OCI-LY1 (cell line): ENCODE data around the gene GIMD1.
"Not testable (repeated sequence)": the region's sequence is repeated elsewhere in the genome, so short reads cannot be mapped to it uniquely, and the experiment has no call there.

Experiments used
- H2AFZ ChIP-seq: fragments of 200-600 bp; sonication (generic), shearing (Covaris generic); 2 replicates; pipeline ENCODE4 v1.6.0; 2014; ENCODE audit warnings: antibody characterized with exemption, mild to moderate bottlenecking, low read length
- H3F3A ChIP-seq: fragments of 200-600 bp; sonication (generic), shearing (Covaris generic); 2 replicates; pipeline ENCODE4 v1.6.0; 2014; ENCODE audit warnings: mild to moderate bottlenecking, antibody characterized with exemption, low read length, moderate library complexity; ENCODE audit not compliant: insufficient read depth
- H3K27ac ChIP-seq: fragments of 200-600 bp; sonication (generic); 2 replicates; pipeline ENCODE4 v1.5.1; 2014; ENCODE audit warnings: low read length, mixed run types, mild to moderate bottlenecking, low read depth; ENCODE audit not compliant: poor library complexity, severe bottlenecking
- H3K27me3 ChIP-seq: fragments of 200-600 bp; sonication (generic); 2 replicates; pipeline ENCODE4 v1.6.0; 2014; ENCODE audit warnings: antibody characterized with exemption, mild to moderate bottlenecking, low read length, moderate library complexity; ENCODE audit not compliant: insufficient read depth
- H3K36me3 ChIP-seq: fragments of 200-600 bp; sonication (generic); 2 replicates; pipeline ENCODE4 v1.6.1; 2014; ENCODE audit warnings: mild to moderate bottlenecking, antibody characterized with exemption, low read length, moderate library complexity, mixed read lengths; ENCODE audit not compliant: insufficient read depth
- H3K4me1 ChIP-seq: fragments of 200-600 bp; sonication (generic); 2 replicates; pipeline ENCODE4 v1.5.1; 2014; ENCODE audit warnings: mild to moderate bottlenecking, low read length, moderate library complexity; ENCODE audit not compliant: insufficient read depth, severe bottlenecking
- H3K4me2 ChIP-seq: fragments of 200-600 bp; sonication (generic), shearing (Covaris generic); 2 replicates; pipeline ENCODE4 v1.6.1; 2014; ENCODE audit warnings: low read length
- H3K4me3 ChIP-seq: fragments of 200-600 bp; sonication (generic); 2 replicates; pipeline ENCODE4 v1.5.1; 2014; ENCODE audit warnings: low read length, low read depth, mild to moderate bottlenecking, mixed read lengths; ENCODE audit not compliant: poor library complexity, severe bottlenecking
- H3K79me2 ChIP-seq: fragments of 200-600 bp; shearing (Covaris generic); 2 replicates; pipeline ENCODE4 v1.6.1; 2016; ENCODE audit warnings: mixed run types, low read length, mixed read lengths; ENCODE audit not compliant: insufficient read depth
- H3K9ac ChIP-seq: fragments of 200-600 bp; sonication (generic), shearing (Covaris generic); 2 replicates; pipeline ENCODE4 v1.6.1; 2014; ENCODE audit warnings: mild to moderate bottlenecking, low read length, mixed read lengths
- H3K9me2 ChIP-seq: fragments of 200-600 bp; sonication (generic), shearing (Covaris generic); 2 replicates; pipeline ENCODE4 v1.6.1; 2014; ENCODE audit warnings: low read depth, mild to moderate bottlenecking, low read length, mixed read lengths
- H3K9me3 ChIP-seq: fragments of 200-600 bp; shearing (Covaris generic); 2 replicates; pipeline ENCODE4 v1.6.1; 2014; ENCODE audit warnings: low read length, mixed read lengths
- H4K20me1 ChIP-seq: fragments of 200-600 bp; sonication (generic), shearing (Covaris generic); 2 replicates; pipeline ENCODE4 v1.6.0; 2016; ENCODE audit warnings: mild to moderate bottlenecking, low read length; ENCODE audit not compliant: insufficient read depth
- EZH2 ChIP-seq: fragments of 200-600 bp; sonication (generic), shearing (Covaris generic); IDR thresholded peaks from 2 replicates; pipeline ENCODE4 v1.8.0; 2017; ENCODE audit warnings: borderline replicate concordance, mixed run types, mild to moderate bottlenecking, antibody characterized with exemption, low read length, moderate library complexity, mixed read lengths
- TF ChIP-seq, protein P1 (sequence below): fragments of 200-600 bp; sonication (generic), shearing (Covaris generic); IDR thresholded peaks from 2 replicates; pipeline ENCODE4 v1.5.1; 2017; ENCODE audit warnings: mild to moderate bottlenecking, antibody characterized with exemption, low read length, moderate library complexity, mixed read lengths

The GIMD1 gene

DNA sequence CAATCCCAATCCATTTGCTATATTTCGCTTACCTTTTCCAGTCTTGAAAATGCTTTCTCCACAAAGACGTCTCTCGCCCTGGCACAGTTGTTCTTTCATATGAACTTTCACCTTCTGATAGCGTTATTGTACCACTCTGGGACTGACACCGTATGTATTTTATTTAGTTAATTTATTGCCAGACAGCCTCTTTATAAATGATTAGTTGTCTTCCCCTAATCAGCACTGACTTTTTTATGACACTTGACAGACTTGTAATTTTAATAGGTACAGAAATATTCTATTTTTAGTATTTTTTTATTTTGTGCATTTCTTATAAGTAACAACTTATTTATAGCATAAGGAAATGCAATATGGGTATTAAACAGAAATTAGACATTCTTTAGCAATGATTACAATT is at the start of gene GIMD1:
TSS of gene GIMD1 (minus strand) at position 101 of the 400 bp plus-strand sequence. CDS start 1,343 bp downstream, outside the sequence.
- Histone ChIP-seq H2AFZ (no peak within 1 kb of the TSS), H3K4me2 (no peak within 1 kb of the TSS), H3K27me3 (no peaks in the 10 kb centered on the region), H3K4me3 (no peak within 1 kb of the TSS), H3F3A (no peaks in the 10 kb centered on the region), H4K20me1 (no peaks in the 10 kb centered on the region), H3K27ac (no peak within 1 kb of the TSS), H3K4me1 (no peaks in the 10 kb centered on the region), H3K79me2 (no peaks in the 10 kb centered on the region), H3K9ac (no peak within 1 kb of the TSS), H3K9me3 (no peaks in the 10 kb centered on the region), H3K9me2 (no peaks in the 10 kb centered on the region), H3K36me3 (no peaks in the 10 kb centered on the region)
- TF ChIP-seq, protein P1, sequence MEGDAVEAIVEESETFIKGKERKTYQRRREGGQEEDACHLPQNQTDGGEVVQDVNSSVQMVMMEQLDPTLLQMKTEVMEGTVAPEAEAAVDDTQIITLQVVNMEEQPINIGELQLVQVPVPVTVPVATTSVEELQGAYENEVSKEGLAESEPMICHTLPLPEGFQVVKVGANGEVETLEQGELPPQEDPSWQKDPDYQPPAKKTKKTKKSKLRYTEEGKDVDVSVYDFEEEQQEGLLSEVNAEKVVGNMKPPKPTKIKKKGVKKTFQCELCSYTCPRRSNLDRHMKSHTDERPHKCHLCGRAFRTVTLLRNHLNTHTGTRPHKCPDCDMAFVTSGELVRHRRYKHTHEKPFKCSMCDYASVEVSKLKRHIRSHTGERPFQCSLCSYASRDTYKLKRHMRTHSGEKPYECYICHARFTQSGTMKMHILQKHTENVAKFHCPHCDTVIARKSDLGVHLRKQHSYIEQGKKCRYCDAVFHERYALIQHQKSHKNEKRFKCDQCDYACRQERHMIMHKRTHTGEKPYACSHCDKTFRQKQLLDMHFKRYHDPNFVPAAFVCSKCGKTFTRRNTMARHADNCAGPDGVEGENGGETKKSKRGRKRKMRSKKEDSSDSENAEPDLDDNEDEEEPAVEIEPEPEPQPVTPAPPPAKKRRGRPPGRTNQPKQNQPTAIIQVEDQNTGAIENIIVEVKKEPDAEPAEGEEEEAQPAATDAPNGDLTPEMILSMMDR = no peak
- no peak for TF ChIP-seq EZH2

DNA sequence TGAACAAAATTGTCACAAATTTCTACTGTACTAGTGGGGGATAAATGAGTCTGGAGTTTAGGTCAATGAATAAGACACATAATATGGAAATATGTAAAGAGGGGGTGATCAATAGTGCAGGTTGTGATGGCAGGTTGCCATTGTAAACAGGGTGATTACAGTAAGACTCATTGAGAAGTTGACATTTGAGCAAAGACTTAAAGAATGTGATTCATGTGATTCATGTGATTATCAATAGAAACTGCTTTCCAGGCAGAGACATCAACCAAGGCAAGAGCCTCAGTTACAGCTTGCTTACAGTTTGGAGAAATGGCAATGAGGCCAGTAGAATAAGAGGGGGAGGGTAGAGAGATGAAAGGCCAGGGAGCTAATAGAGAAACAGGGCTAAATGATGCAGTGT is 45.8 kb upstream of the GIMD1 start:
- H4K20me1 ChIP-seq = no peaks in the 10 kb centered on the region

DNA sequence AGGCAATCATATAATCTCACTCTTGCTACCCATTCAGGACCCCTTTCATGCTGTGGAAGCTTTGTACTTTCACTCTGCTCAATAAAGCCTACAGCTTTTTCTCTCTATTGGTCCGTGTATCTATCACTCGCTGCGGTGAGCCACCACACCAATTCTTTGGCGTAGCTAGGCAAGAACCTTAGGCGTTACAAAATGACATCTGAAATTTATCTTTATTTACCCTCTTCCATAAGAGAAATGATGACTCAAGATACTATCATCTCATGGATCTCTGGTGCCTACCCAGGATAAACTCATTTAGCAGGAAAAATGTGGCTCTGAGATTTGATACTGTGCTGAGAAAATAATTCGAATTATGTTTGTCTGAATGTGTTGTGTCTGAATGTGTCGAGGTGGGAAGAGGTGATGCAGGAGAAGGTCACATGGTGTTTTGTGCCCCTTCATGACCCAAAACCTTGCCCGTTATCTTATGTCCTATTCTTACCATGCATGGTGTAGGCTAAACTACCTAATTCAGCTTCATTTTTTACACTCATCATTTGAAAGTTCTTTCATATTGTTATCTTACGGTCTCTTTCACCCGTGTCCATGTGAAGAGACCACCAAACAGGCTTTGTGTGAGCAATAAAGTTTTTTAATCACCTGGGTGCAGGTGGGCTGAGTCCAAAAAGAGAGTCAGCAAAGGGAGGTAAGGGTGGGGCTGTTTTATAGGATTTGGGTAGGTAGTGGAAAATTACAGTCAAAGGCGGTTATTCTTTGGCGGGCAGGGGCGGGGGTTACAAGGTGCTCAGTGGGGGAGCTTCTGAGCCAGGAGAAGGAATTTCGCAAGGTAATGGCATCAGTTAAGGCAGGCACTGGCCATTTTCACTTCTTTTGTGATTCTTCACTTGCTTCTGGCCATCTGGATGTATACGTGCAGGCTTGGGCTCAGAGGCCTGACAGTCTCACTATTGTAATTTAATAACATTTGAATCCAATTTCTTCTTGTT is 41.6 kb upstream of the GIMD1 start:
- no peaks in the 10 kb centered on the region for H3K4me1 ChIP-seq
- H3K36me3 ChIP-seq = no peaks in the 10 kb centered on the region
- no peaks in the 10 kb centered on the region for H3K9me2 ChIP-seq
- no peak overlapping the region for H3K9ac ChIP-seq
- H3K4me2 ChIP-seq = no peak overlapping the region
- H2AFZ ChIP-seq = no peak overlapping the region
- H3K9me3 ChIP-seq = no peaks in the 10 kb centered on the region
- no peak overlapping the region for H3K27ac ChIP-seq
- H3K79me2 ChIP-seq = no peaks in the 10 kb centered on the region
- H3K4me3 ChIP-seq = no peak overlapping the region
- no peaks in the 10 kb centered on the region for H3F3A ChIP-seq
- no peaks in the 10 kb centered on the region for H3K27me3 ChIP-seq
- no peaks in the 10 kb centered on the region for H4K20me1 ChIP-seq
- TF ChIP-seq, protein P1 = no peak
- TF ChIP-seq EZH2 = no peak

More for the DNA sequence above, 45.8 kb upstream of the GIMD1 start:
- Histone ChIP-seq H2AFZ (no peak overlapping the region), H3K4me1 (no peaks in the 10 kb centered on the region), H3K4me2 (no peak overlapping the region), H3K27me3 (no peaks in the 10 kb centered on the region), H3K9me3 (no peaks in the 10 kb centered on the region), H3K9me2 (no peaks in the 10 kb centered on the region), H3K4me3 (no peak overlapping the region), H3K9ac (no peak overlapping the region), H3K27ac (no peak overlapping the region), H3F3A (no peaks in the 10 kb centered on the region), H3K36me3 (no peaks in the 10 kb centered on the region), H3K79me2 (no peaks in the 10 kb centered on the region)
- TF ChIP-seq EZH2 = no peak
- TF ChIP-seq, protein P1 = no peak

- H3K27ac ChIP-seq, H3K9ac ChIP-seq, H3F3A ChIP-seq, H3K27me3 ChIP-seq, H3K36me3 ChIP-seq, H4K20me1 ChIP-seq, H3K9me3 ChIP-seq, H3K4me3 ChIP-seq, H3K4me2 ChIP-seq, H3K4me1 ChIP-seq, H3K79me2 ChIP-seq, H3K9me2 ChIP-seq, H2AFZ ChIP-seq: not testable (repeated sequence)
Observed at GRCh38 chr4:106408004-106408403, 39.4 kb upstream of the GIMD1 start.
